Fibroblast of skin of back (primary cell): ENCODE data around the gene IL2RA. TPM values are rescaled to one million over a fixed set of nuclear protein-coding genes. Genes with fewer than 3 reads are reported as not detected.
"Not testable (repeated sequence)": the region's sequence is repeated elsewhere in the genome, so short reads cannot be mapped to it uniquely, and the experiment has no call there.

Experiments used
- DNase-seq: peaks from one replicate; pipeline ENCODE4 v3.0.0-alpha.2; 2013
- polyA plus RNA-seq, 2 experiments: library from polyadenylated mRNA; unstranded; fragments of 120-200 nt; gene quantifications; one replicate each; pipeline ENCODE4 v1.2.1, GENCODE V29; 2013; ENCODE audit not compliant: insufficient read length in 2 of 2

IL2RA gene
- polyA plus RNA-seq (2013, experiment 1 of 2; ENCODE audit: insufficient read length): not detected
- not detected for polyA plus RNA-seq (2013, experiment 2 of 2; ENCODE audit: insufficient read length)

- DNase-seq: no peak
Observed at GRCh38 chr10:6062101-6062771, at the start of gene IL2RA. TSS of gene IL2RA (minus strand) at chr10:6062367. CDS start at chr10:6062151, 216 bp downstream.

- no peak for DNase-seq
Observed at GRCh38 chr10:6110136-6110535, 48.0 kb upstream of the IL2RA start.

- no peak for DNase-seq
Observed at GRCh38 chr10:6109444-6109775, 47.2 kb upstream of the IL2RA start.

- peak; percentile 51 for DNase-seq
Observed at GRCh38 chr10:6108631-6109443, 46.7 kb upstream of the IL2RA start.

- DNase-seq: no peak
Observed at GRCh38 chr10:6108072-6108471, 45.9 kb upstream of the IL2RA start.

GRCh38 chr10:6107616-6108015 lies 45.4 kb upstream of the IL2RA start:
- not testable (repeated sequence) for DNase-seq

- no peak for DNase-seq
Observed at GRCh38 chr10:6103591-6103990, 41.4 kb upstream of the IL2RA start.

GRCh38 chr10:6102128-6102527 lies 40.0 kb upstream of the IL2RA start:
- no peak for DNase-seq

GRCh38 chr10:6101181-6101580 lies 39.0 kb upstream of the IL2RA start:
- DNase-seq: no peak

- no peak for DNase-seq
Observed at GRCh38 chr10:6100370-6100769, 38.2 kb upstream of the IL2RA start.

GRCh38 chr10:6098156-6098555 lies 36.0 kb upstream of the IL2RA start:
- DNase-seq: no peak

- DNase-seq: no peak
Observed at GRCh38 chr10:6097063-6097462, 34.9 kb upstream of the IL2RA start.

- no peak for DNase-seq
Observed at GRCh38 chr10:6095810-6096570, 33.8 kb upstream of the IL2RA start.

- no peak for DNase-seq
Observed at GRCh38 chr10:6092731-6093130, 30.6 kb upstream of the IL2RA start.

- DNase-seq: no peak
Observed at GRCh38 chr10:6091630-6092029, 29.5 kb upstream of the IL2RA start.

GRCh38 chr10:6089334-6090219 lies 27.4 kb upstream of the IL2RA start:
- peak; percentile 41 for DNase-seq

GRCh38 chr10:6088721-6089333 lies 26.7 kb upstream of the IL2RA start, which contains the start of gene RBM17:
TSS of gene RBM17 (plus strand) at chr10:6089034. CDS start at chr10:6097066, 8,032 bp downstream.
- peak; percentile 92 for DNase-seq

- DNase-seq: peak; percentile 81
Observed at GRCh38 chr10:6086375-6087233, 24.4 kb upstream of the IL2RA start.

GRCh38 chr10:6083523-6084475 lies 21.6 kb upstream of the IL2RA start:
- DNase-seq: peak; percentile 49
